Activated T-cell treated with anti-CD3 and anti-CD28 coated beads for 4 hours (primary cell): Measurements from ENCODE around the gene DDX11.
"Not testable (repeated sequence)": the region's sequence is repeated elsewhere in the genome, so short reads cannot be mapped to it uniquely, and the experiment has no call there.

Source experiments
- DNase-seq: peaks from one replicate; pipeline ENCODE4 v3.0.0-alpha.2; 2020

DDX11 gene

GRCh38 chr12:31127209-31127848, 53.7 kb downstream of the DDX11 start:
- DNase-seq = not testable (repeated sequence)

GRCh38 chr12:31136581-31136980, 62.9 kb downstream of the DDX11 start:
- DNase-seq = not testable (repeated sequence)

- DNase-seq = not testable (repeated sequence)
Measured at GRCh38 chr12:31144768-31145167, 71.1 kb downstream of the DDX11 start.

- not testable (repeated sequence) for DNase-seq
Measured at GRCh38 chr12:31145296-31145695, 71.6 kb downstream of the DDX11 start.

- not testable (repeated sequence) for DNase-seq
Measured at GRCh38 chr12:31147415-31147814, 73.8 kb downstream of the DDX11 start.

GRCh38 chr12:31150766-31151165, 77.1 kb downstream of the DDX11 start:
- DNase-seq = not testable (repeated sequence)
